Right ventricle myocardium superior (tissue), 1 donor: ENCODE measurements around the gene CNGA1. TPM values are rescaled to one million over a fixed set of nuclear protein-coding genes. Genes with fewer than 3 reads are reported as not detected.
"Not testable (repeated sequence)": the region's sequence is repeated elsewhere in the genome, so short reads cannot be mapped to it uniquely, and the experiment has no call there.

ENCODE experiments used
- ATAC-seq: fragments of 200-7000 bp; cut with Tn5 transposase; one replicate; pipeline ENCODE4 v1.9.1; 2020; ENCODE audit warnings: mild to moderate bottlenecking; ENCODE audit not compliant: poor library complexity
- DNase-seq: peaks from one replicate; pipeline ENCODE4 v3.0.0-alpha.2; 2020
- intact Hi-C: fragments of 100-400 bp; cut with DNase I; formaldehyde crosslinking; loops from one replicate; pipeline ENCODE4 v1.11.2; 2022
- total RNA-seq: library from RNA; stranded (reverse); fragmentation: NEBNext Ultra II Directional; extraction: Animal tissue kit (Norgen Biotek cat#: 25700); gene quantifications from one replicate; pipeline ENCODE4 v1.2.1, GENCODE V29; 2021
- donor health status: DM: no; HTN: yes; CAD: no; lungs with severe emphysema.

Gene CNGA1
- total RNA-seq, 1 donor from 2014 or later, result 0.24 TPM

DNA sequence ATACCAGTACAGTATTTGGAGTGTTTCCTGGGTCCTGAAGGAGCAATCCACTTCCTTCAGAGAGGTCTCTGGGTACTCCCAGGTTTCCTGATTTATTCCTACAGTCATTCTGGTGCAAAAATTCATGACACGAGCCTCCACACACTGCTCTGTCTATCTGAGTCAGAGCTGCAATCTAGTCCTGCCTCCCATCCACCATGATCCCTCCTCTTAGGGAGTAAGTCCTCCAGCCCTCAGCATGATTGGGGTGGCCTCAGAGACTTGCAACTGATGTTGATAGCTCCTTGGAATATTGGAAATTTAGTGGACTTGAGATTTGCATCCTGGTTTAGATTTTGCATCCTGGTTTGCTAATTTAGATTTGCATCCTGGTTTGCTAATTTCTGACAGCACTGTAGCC lies 20.5 kb downstream of the CNGA1 start:
- no peak for DNase-seq
- no peak for ATAC-seq
- intact Hi-C loops, result no loop called here

GRCh38 chr4:47992475-47992874 lies 24.0 kb downstream of the CNGA1 start:
- intact Hi-C loops, ATAC-seq, DNase-seq: not testable (repeated sequence)

GRCh38 chr4:47990145-47990544 lies 26.3 kb downstream of the CNGA1 start:
- no peak for ATAC-seq
- DNase-seq, result no peak
- intact Hi-C loops, result no loop called here

DNA sequence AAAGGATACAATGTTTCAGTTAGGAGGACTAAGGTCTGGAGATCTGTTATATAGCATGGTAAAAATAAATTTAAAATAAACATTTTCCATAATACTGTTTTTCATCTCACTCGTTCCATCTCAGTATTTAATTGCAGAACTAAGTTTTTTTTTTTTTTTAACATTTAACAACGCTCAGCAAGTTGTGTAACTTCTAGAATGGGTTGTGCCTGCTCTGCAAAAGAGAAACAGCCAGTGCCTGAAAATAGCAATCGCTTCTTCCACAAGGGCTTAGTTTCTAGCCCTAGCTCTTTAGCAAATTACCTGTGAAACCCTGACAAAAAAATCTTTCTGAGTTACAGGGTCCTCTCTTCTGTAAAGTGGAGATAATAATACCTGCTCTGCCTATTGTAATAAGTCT lies 41.9 kb downstream of the CNGA1 start:
- intact Hi-C loops, result no loop called here
- ATAC-seq (no peak), DNase-seq (no peak)

- ATAC-seq (no peak), DNase-seq (no peak)
- intact Hi-C loops, result no loop called here
These were observed 43.8 kb downstream of the CNGA1 start for GRCh38 chr4:47972721-47973120.

DNA sequence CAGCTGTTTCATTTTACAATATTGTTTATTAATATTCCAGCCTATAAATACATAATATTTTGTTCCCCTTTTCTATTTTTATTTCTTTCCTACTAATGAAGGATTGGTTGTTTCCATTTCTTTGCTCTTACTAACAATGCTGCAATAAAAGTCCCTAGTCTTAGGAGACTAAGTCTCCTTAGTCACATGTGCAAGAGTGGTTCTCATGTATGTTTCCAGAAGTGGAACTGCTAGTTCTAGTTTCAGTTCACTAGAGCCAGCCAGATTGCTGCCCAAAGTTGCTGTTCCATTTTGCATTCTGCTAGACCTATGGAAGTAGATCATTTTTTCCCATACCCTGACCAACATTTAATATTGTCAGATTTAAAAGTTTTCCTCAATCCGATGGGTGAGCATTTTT lies 44.3 kb downstream of the CNGA1 start:
- no peak for ATAC-seq
- intact Hi-C loops, result no loop called here

DNA sequence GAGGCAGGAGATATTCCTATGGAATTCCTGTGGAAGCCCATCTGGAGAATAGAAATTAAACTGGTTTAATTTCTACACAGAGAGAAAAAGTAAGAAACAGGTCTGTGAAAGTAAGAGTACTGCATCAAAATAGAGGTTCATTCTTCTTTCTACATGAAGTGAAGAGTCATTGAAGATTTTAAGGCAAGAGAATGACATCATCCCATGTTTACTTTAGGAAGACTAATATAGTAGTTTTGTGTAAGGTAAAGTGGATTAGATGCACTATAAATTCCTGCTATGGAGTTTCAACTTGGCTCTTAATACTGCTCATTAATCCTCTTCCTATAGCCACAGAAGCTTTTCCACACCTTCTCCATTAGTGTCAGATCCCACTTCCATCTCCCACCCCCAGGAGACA lies 47.6 kb downstream of the CNGA1 start:
- DNase-seq (no peak), ATAC-seq (no peak)
- intact Hi-C loops, result no loop called here

More for the DNA sequence above, 44.3 kb downstream of the CNGA1 start:
- no peak for DNase-seq

GRCh38 chr4:47954677-47955076 lies 61.8 kb downstream of the CNGA1 start:
- ATAC-seq (no peak), DNase-seq (no peak)
- intact Hi-C loops, result no loop called here

GRCh38 chr4:47954245-47954644 lies 62.2 kb downstream of the CNGA1 start:
- no peak for ATAC-seq
- DNase-seq, result no peak
- intact Hi-C loops, result no loop called here

DNA sequence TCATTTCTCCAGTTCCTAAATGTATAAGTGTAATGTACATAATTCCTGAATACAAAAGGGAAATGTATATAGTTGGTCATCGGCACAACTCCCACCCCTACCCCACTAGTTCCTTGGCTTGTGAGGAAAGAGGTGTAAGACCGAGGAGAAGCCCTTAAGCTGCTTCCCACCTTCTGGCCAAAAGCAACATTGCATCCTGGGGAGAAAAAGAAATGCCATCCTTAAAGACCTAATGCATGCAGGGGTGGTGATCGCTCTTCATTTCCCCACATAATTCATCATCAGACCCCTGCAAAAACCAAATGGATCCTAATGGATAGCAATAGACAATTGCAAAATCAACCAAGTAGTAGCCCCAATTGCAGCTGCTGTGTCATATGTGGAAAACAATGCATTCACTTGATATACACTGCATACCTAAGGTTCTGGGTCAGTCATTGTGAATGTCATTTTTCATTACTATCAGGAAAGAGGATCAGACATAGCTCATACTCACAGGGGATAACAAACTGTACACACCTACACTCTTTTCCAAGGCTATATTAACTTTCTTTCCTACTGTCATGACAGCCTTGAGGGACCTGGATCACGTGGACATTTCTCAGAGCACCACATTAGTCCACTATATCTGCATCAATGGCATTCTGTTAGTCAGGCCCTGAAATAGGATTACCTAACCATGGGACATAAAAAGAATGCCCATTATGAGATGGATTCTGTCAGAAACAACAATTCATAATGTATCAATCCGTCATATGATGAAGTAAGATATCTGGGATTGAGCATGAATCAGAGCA lies 70.4 kb downstream of the CNGA1 start:
- ATAC-seq, result no peak
- no peak for DNase-seq
- intact Hi-C loops, result no loop called here

DNA sequence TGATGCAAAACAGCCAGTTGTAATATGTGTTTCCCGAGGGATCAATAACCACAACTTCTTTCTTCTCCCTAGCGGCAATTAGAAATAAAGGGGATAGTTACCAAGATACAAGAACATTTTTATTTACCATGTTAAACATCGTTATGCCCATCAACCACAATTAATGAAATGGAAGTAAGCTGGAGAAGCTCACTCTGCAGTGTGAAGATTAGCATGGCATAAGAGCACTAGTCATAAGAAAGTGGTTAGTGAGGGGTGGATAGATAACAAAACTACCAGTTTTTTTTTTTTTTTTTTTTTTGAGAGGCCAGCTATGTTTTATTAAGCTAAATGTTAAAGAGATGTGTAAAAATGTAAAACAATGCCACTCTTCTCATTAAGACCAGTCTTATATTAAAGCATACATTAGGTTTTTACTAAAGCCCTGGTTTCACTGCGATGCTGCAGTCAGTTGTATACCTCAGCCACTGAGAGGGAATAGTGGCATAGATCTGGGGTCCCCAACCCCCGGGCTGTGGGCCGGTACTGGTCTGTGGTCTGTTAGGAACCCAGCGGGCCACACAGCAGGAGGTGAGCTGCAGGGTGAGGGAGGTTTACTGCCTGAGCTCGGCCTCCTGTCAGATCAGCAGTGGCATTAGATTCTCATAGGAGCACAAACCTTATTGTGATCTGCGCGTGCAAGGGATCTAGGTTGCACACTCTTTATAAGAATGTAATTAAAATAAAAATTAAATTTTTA lies 74.2 kb downstream of the CNGA1 start:
- intact Hi-C loops, result no loop called here
- DNase-seq, result no peak
- no peak for ATAC-seq

DNA sequence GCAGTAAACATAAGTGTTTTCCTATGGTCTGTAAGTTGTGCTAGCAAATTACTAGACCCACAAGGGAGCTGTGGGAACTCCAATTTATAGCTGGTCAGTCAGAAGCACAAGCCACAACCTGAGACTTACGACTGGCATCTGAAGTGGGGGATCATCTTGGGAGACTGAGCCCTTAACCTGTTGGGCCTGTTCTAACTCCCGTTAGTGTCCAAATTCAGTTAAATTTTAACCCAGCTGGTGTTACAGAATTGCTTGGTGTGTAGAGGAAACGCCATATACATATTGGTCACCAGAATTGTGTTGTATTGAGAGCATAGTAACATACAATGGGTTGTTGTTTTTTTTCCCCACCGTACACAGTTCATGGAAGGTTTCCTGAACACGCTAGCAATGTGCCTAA lies 77.0 kb downstream of the CNGA1 start:
- intact Hi-C loops, result no loop called here
- no peak for DNase-seq
- no peak for ATAC-seq

GRCh38 chr4:47936336-47936735 lies 80.1 kb downstream of the CNGA1 start:
- no peak for DNase-seq
- intact Hi-C loops, result no loop called here
- ATAC-seq, result no peak

DNA sequence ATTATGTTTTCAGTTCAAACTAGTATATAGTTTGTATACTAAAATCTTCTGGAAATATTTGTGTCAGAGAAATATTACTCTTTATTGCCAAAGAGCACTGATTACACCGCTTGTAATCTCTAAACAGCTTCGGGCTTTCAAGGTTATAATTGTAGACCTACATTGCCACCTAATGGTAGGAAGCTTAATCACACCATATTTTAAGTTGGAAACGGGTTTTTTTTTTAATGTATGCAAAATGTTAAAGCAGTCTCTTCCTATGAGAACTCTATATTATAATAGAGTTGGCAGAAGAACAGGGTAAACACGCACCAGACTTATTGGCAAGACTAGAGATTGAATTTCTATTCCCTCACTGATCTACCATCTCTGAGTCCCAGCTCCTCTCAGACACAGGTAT lies 82.6 kb downstream of the CNGA1 start:
- no peak for DNase-seq
- peak; percentile 65 for ATAC-seq
- intact Hi-C loops, result loop anchor here (5.0 kb wide), 1 partner anchor 267 kb away; no protein-coding TSS in a partner anchor

GRCh38 chr4:47930971-47931804 lies 85.3 kb downstream of the CNGA1 start:
- DNase-seq (no peak), ATAC-seq (no peak)
- intact Hi-C loops, result loop anchor here (5.0 kb wide), 1 partner anchor 264 kb away; no protein-coding TSS in a partner anchor

GRCh38 chr4:47929682-47930201 lies 86.7 kb downstream of the CNGA1 start:
- DNase-seq (no peak), ATAC-seq (no peak)
- intact Hi-C loops, result loop anchor here (5.0 kb wide), 2 partner anchors 158 to 262 kb away; no protein-coding TSS in a partner anchor

- intact Hi-C loops, result loop anchor here (5.0 kb wide), 1 partner anchor 161 kb away; no protein-coding TSS in a partner anchor
- ATAC-seq, result peak; percentile 88
- no peak for DNase-seq
These were observed 89.7 kb downstream of the CNGA1 start for GRCh38 chr4:47926667-47927258.

DNA sequence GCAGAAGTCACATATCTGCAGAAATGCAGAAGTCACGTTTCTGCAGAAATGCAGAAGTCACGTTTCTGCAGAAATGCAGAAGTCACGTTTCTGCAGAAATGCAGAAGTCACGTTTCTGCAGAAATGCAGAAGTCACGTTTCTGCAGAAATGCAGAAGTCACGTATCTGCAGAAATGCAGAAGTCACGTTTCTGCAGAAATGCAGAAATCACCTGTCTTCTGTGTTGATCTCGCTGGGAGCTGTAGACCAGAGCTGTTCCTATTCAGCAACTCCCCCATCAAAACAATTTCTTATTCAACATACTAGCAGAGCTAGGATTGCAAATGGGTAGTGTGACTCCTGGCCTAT lies 93.2 kb downstream of the CNGA1 start:
- intact Hi-C loops, ATAC-seq: not testable (repeated sequence)

More for the DNA sequence above, 93.2 kb downstream of the CNGA1 start:
- not testable (repeated sequence) for DNase-seq
